IMR-90 (cell line): ENCODE results near the gene CCKAR. TPM values are rescaled to one million over a fixed set of nuclear protein-coding genes. Genes with fewer than 3 reads are reported as not detected.
A peak's percentile ranks its signal among the peaks of the same experiment; 100 is the strongest.

Experiments used
- ATAC-seq: fragments of 200-7000 bp; cut with Tn5 transposase; 2 replicates; pipeline ENCODE4 v1.9.1; 2020; ENCODE audit warnings: low read depth, mild to moderate bottlenecking, moderate library complexity
- BruUV-seq: library from RNA; stranded (reverse); fragments of 400-500 nt; replicated peaks from 2 replicates; lab custom pipeline; 2021; lab: Mats Ljungman, UMichigan
- CTCF ChIA-PET: fragments of 300-600 bp; formaldehyde crosslinking; extraction: SDS; loops from one replicate; lab custom pipeline; 2021; ENCODE audit warnings: antibody characterized with exemption; lab: Yijun Ruan, JAX
- POLR2A ChIA-PET: fragments of 300-600 bp; sonication (Branson Sonifier 250); formaldehyde crosslinking; loops from one replicate; lab custom pipeline; 2022; ENCODE audit warnings: antibody characterized with exemption; ENCODE audit not compliant: unreplicated experiment; lab: Charles Lee
- DNase-seq: peaks from one replicate; pipeline ENCODE4 v3.0.0; 2013
- H2AFZ ChIP-seq: replicated peaks from 2 replicates; pipeline ENCODE3; 2013; ENCODE audit warnings: low read length, mild to moderate bottlenecking; ENCODE audit not compliant: poor library complexity
- H2AK5ac ChIP-seq: 2 replicates; pipeline ENCODE4 v1.6.1; 2013; ENCODE audit warnings: low read depth, low read length, inconsistent platforms
- H2AK9ac ChIP-seq: replicated peaks from 2 replicates; pipeline ENCODE3; 2013; ENCODE audit warnings: mild to moderate bottlenecking, low read depth, low read length, moderate library complexity; ENCODE audit not compliant: poor library complexity
- H2BK120ac ChIP-seq: 2 replicates; pipeline ENCODE4 v1.6.1; 2013; ENCODE audit warnings: low read depth, low read length, inconsistent platforms
- H2BK15ac ChIP-seq: 3 replicates; pipeline ENCODE4 v1.6.1; 2013; ENCODE audit warnings: low read depth, low read length, inconsistent platforms
- H2BK20ac ChIP-seq: 2 replicates; pipeline ENCODE4 v1.6.1; 2013; ENCODE audit warnings: low read depth, mild to moderate bottlenecking, inconsistent platforms, low read length, moderate library complexity
- H2BK5ac ChIP-seq: 2 replicates; pipeline ENCODE4 v1.6.1; 2013; ENCODE audit warnings: mild to moderate bottlenecking, low read depth, low read length, inconsistent platforms; ENCODE audit not compliant: poor library complexity, severe bottlenecking
- H3K14ac ChIP-seq: replicated peaks from 2 replicates; pipeline ENCODE4 v1.6.1; 2013; ENCODE audit warnings: low read depth, low read length, inconsistent platforms
- H3K18ac ChIP-seq: 2 replicates; pipeline ENCODE4 v1.6.1; 2013; ENCODE audit warnings: low read depth, low read length, control low read depth
- H3K23ac ChIP-seq: 2 replicates; pipeline ENCODE4 v1.6.1; 2013; ENCODE audit warnings: low read depth, low read length, inconsistent platforms
- H3K27ac ChIP-seq: 2 replicates; pipeline ENCODE4 v1.5.1; 2013; ENCODE audit warnings: mild to moderate bottlenecking, control low read depth, low read length; ENCODE audit not compliant: insufficient read depth
- H3K27me3 ChIP-seq: 2 replicates; pipeline ENCODE4 v1.6.1; 2013; ENCODE audit warnings: low read length; ENCODE audit not compliant: control insufficient read depth, insufficient read depth
- H3K36me3 ChIP-seq: 2 replicates; pipeline ENCODE4 v1.6.1; 2013; ENCODE audit warnings: low read length, mixed read lengths; ENCODE audit not compliant: control insufficient read depth, insufficient read depth
- H3K4ac ChIP-seq: 2 replicates; pipeline ENCODE4 v1.6.1; 2013; ENCODE audit warnings: low read depth, low read length, inconsistent platforms
- H3K4me1 ChIP-seq: 2 replicates; pipeline ENCODE4 v1.6.1; 2013; ENCODE audit warnings: low read length, mixed read lengths; ENCODE audit not compliant: control insufficient read depth, insufficient read depth
- H3K4me2 ChIP-seq: 2 replicates; pipeline ENCODE4 v1.6.1; 2013; ENCODE audit warnings: low read depth, mild to moderate bottlenecking, control low read depth, low read length, moderate library complexity
- H3K4me3 ChIP-seq: 2 replicates; pipeline ENCODE4 v1.5.1; 2013; ENCODE audit warnings: low read depth, mild to moderate bottlenecking, control low read depth, low read length, moderate library complexity; ENCODE audit not compliant: insufficient read depth
- H3K56ac ChIP-seq: 2 replicates; pipeline ENCODE4 v1.6.1; 2013; ENCODE audit warnings: low read length, inconsistent platforms; ENCODE audit not compliant: insufficient read depth; ENCODE audit errors: extremely low read depth
- H3K79me1 ChIP-seq, 2 experiments: 2 replicates each; pipeline ENCODE4 v1.6.1; 2013; ENCODE audit warnings: low read length in 2 of 2, inconsistent platforms in 1 of 2, low read depth in 1 of 2
- H3K9ac ChIP-seq: 2 replicates; pipeline ENCODE4 v1.6.1; 2013; ENCODE audit warnings: low read depth, low read length, control low read depth
- H3K9me1 ChIP-seq: 2 replicates; pipeline ENCODE4 v1.6.1; 2013; ENCODE audit warnings: low read length, inconsistent platforms; ENCODE audit not compliant: insufficient read depth
- H3K9me3 ChIP-seq: 2 replicates; pipeline ENCODE4 v1.6.1; 2013; ENCODE audit warnings: low read length; ENCODE audit not compliant: control insufficient read depth, insufficient read depth
- H4K20me1 ChIP-seq: 2 replicates; pipeline ENCODE4 v1.6.1; 2013; ENCODE audit warnings: low read length, inconsistent platforms; ENCODE audit not compliant: insufficient read depth
- H4K5ac ChIP-seq: 2 replicates; pipeline ENCODE4 v1.6.1; 2013; ENCODE audit warnings: mild to moderate bottlenecking, low read depth, low read length, control low read depth
- H4K8ac ChIP-seq, 2 experiments: 2 replicates each; pipeline ENCODE4 v1.6.1; 2013; ENCODE audit warnings: low read depth in 2 of 2, low read length in 2 of 2, control low read depth in 1 of 2, inconsistent platforms in 1 of 2
- H4K91ac ChIP-seq: 2 replicates; pipeline ENCODE4 v1.6.1; 2013; ENCODE audit warnings: low read depth, low read length, inconsistent platforms; ENCODE audit not compliant: insufficient read depth
- CHD1 ChIP-seq: IDR thresholded peaks from 2 replicates; pipeline ENCODE4 v1.6.1; 2012; ENCODE audit warnings: low read depth, low read length, improper control_type of control experiment
- CTCF ChIP-seq: conservative IDR thresholded peaks from 2 replicates; pipeline ENCODE4 v1.5.1; 2012; ENCODE audit warnings: mild to moderate bottlenecking, low read depth, low read length, improper control_type of control experiment
- NFE2L2 ChIP-seq: fragments of 150-350 bp; IDR thresholded peaks from 2 replicates; pipeline ENCODE4 v1.6.1; 2016; ENCODE audit warnings: low read depth, mild to moderate bottlenecking, low read length
- WGBS, 2 experiments: methylation state at CpG; one replicate each; pipeline versions ENCODE4 v1.1.5 to v1.1.7; 2013; ENCODE audit warnings: missing lambda C conversion rate in 2 of 2; ENCODE audit not compliant: insufficient read length in 1 of 2; ENCODE audit errors: extremely low coverage in 2 of 2; 5-methylcytosine and 5-hydroxymethylcytosine counted together
- dilution Hi-C: fragments of 300-500 bp; cut with HindIII; formaldehyde crosslinking; loops from one replicate; pipeline ENCODE4 v1.14.3; 2018; ENCODE audit warnings: low sequenced_read_pairs; ENCODE audit not compliant: unreplicated experiment
- in situ Hi-C: fragments of 300-500 bp; cut with MboI; formaldehyde crosslinking; loops from 3 replicates; pipeline ENCODE4 v1.14.3; 2019; ENCODE audit warnings: low sequenced_read_pairs, inconsistent platforms, mixed read lengths
- intact Hi-C: fragments of 100-400 bp; cut with micrococcal nuclease; formaldehyde crosslinking; loops from 2 replicates; pipeline ENCODE4 v1.10.0; 2022
- polyA plus RNA-seq, 3 experiments: library from polyadenylated mRNA; depleted of rRNA; stranded (reverse); fragments of >200 nt; gene quantifications; 2 replicates each; pipeline ENCODE4 v1.2.3, GENCODE V29; 2012; ENCODE audit warnings: low replicate concordance in 1 of 3
- total RNA-seq: library from RNA; depleted of rRNA; stranded (reverse); fragments of >200 nt; gene quantifications from 2 replicates; pipeline ENCODE4 v1.2.3, GENCODE V29; 2012

The CCKAR gene
- total and polyA plus RNA-seq, 2 of the 4 experiments (the other 2 are of a cell fraction) = not detected

- H2BK120ac ChIP-seq = no peak overlapping the region
- H3K9ac ChIP-seq = no peak overlapping the region
- H3K9me3 ChIP-seq = no peaks in the 10 kb centered on the region
- H3K23ac ChIP-seq = no peak overlapping the region
- H2BK5ac ChIP-seq = no peak overlapping the region
- no TSS peak for BruUV-seq
- CTCF ChIA-PET = no interaction called here
- POLR2A ChIA-PET = no interaction called here
- H3K4me1 ChIP-seq = peaks cover 12% of the 10 kb centered on the region
- no peaks in the 10 kb centered on the region for H3K27me3 ChIP-seq
- H2BK15ac ChIP-seq = 0 out of 3 replicates have a peak overlapping the region, but pooled peaks have one; percentile 6
- no peak overlapping the region for H3K4me2 ChIP-seq
- H2AFZ ChIP-seq = no peak overlapping the region
- 0 out of 2 replicates have a peak overlapping the region, but pooled peaks have one; percentile 2 for H3K4ac ChIP-seq
- 70% methylated on average over 2 of the region's 7 CpGs; no CpG with 5 or more reads in 1 of the 2 experiments for WGBS, 2 experiments
- ATAC-seq = no peak
- no peak overlapping the region for H2AK9ac ChIP-seq
- H3K79me1 ChIP-seq = no peaks in the 10 kb centered on the region
- no peak overlapping the region for H3K14ac ChIP-seq
- no peak for TF ChIP-seq NFE2L2
- no peak for TF ChIP-seq CHD1
- TF ChIP-seq CTCF = no peak
- no peak overlapping the region for H4K5ac ChIP-seq
- peak overlapping the region; percentile 2; the same call in 1 of the 2 replicates for H2AK5ac ChIP-seq
- no peak overlapping the region for H3K56ac ChIP-seq
- H3K36me3 ChIP-seq = no peaks in the 10 kb centered on the region
- peak overlapping the region; percentile 13 for H2BK20ac ChIP-seq
- in situ Hi-C loops (no loop called here), dilution Hi-C loops (no loop called here), intact Hi-C loops (no loop called here)
- peak overlapping the region; percentile 10 for H3K18ac ChIP-seq
- H4K8ac ChIP-seq = no peak overlapping the region
- H4K20me1 ChIP-seq = no peaks in the 10 kb centered on the region
- H3K4me3 ChIP-seq = no peak overlapping the region
- peaks cover 11% of the 10 kb centered on the region for H3K9me1 ChIP-seq
- peak overlapping the region; percentile 5; the same call in 1 of the 2 replicates for H4K91ac ChIP-seq
- no peak overlapping the region for H3K27ac ChIP-seq
- DNase-seq = peak; percentile 38
Measured at GRCh38 chr4:26520728-26521450, 30.6 kb upstream of the CCKAR start.
